Panc1 (cell line): ENCODE results near the gene GOPC.

ENCODE experiments used
- CTCF ChIP-seq: fragments of 450-650 bp; IDR thresholded peaks from 2 replicates; pipeline ENCODE4 v1.5.1; 2017; ENCODE audit warnings: mild to moderate bottlenecking
- POLR2AphosphoS5 ChIP-seq: IDR thresholded peaks from 2 replicates; pipeline ENCODE4 v1.6.1; 2012; ENCODE audit warnings: mild to moderate bottlenecking, low read depth, low read length, moderate library complexity
- SIN3A ChIP-seq: IDR thresholded peaks from 2 replicates; pipeline ENCODE4 v1.6.1; 2012; ENCODE audit warnings: low read depth, mild to moderate bottlenecking, low read length, moderate library complexity, borderline replicate concordance; ENCODE audit not compliant: insufficient read depth
- TCF7L2 ChIP-seq: IDR thresholded peaks from 2 replicates; pipeline ENCODE4 v1.6.1; 2011; ENCODE audit warnings: mild to moderate bottlenecking, low read depth, low read length, inconsistent platforms
- TF ChIP-seq, protein P1 (sequence below), 2 experiments: IDR thresholded peaks; 2 replicates each; pipeline ENCODE4 v1.6.1; 2011 to 2012; ENCODE audit warnings: low read depth in 2 of 2, control low read depth in 1 of 2, low read length in 1 of 2, mild to moderate bottlenecking in 1 of 2, moderate library complexity in 1 of 2; ENCODE audit not compliant: insufficient read depth in 1 of 2

DNA sequence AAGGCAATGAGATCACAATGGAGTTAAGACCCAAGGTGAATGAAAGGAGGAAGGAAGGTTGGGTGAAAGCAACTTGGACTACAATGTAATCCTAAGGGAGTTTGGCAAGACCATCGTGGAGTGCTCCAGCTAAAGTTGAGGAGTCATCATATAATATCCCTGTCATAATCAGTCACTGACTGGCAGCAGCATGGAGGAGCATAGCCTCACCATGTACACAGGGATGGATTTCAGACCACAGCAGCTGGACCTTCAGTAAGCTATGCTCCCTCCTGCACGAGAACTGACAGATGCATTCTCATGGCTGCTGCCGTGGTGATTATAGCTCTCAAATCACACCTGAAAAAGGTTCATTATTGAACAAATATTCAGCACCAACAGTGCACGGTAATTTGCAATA lies 43.0 kb downstream of the GOPC start:
- TF ChIP-seq CTCF = no peak
- TF ChIP-seq POLR2AphosphoS5 = no peak
- TF ChIP-seq, protein P1, sequence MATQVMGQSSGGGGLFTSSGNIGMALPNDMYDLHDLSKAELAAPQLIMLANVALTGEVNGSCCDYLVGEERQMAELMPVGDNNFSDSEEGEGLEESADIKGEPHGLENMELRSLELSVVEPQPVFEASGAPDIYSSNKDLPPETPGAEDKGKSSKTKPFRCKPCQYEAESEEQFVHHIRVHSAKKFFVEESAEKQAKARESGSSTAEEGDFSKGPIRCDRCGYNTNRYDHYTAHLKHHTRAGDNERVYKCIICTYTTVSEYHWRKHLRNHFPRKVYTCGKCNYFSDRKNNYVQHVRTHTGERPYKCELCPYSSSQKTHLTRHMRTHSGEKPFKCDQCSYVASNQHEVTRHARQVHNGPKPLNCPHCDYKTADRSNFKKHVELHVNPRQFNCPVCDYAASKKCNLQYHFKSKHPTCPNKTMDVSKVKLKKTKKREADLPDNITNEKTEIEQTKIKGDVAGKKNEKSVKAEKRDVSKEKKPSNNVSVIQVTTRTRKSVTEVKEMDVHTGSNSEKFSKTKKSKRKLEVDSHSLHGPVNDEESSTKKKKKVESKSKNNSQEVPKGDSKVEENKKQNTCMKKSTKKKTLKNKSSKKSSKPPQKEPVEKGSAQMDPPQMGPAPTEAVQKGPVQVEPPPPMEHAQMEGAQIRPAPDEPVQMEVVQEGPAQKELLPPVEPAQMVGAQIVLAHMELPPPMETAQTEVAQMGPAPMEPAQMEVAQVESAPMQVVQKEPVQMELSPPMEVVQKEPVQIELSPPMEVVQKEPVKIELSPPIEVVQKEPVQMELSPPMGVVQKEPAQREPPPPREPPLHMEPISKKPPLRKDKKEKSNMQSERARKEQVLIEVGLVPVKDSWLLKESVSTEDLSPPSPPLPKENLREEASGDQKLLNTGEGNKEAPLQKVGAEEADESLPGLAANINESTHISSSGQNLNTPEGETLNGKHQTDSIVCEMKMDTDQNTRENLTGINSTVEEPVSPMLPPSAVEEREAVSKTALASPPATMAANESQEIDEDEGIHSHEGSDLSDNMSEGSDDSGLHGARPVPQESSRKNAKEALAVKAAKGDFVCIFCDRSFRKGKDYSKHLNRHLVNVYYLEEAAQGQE (IDR thresholded peaks at IDR 0.05; ENCODE audit: insufficient read depth in 1 of 2, low read depth in 2 of 2, low read length in 1 of 2) = no peak
- TF ChIP-seq SIN3A = no peak
- TF ChIP-seq TCF7L2 = no peak
